HG03558 (cell line): ENCODE measurements around the gene SKIL.
"Not testable (repeated sequence)": the region's sequence is repeated elsewhere in the genome, so short reads cannot be mapped to it uniquely, and the experiment has no call there.

Source experiments
- ATAC-seq: cut with Tn5 transposase; IDR thresholded peaks from one replicate; pipeline ENCODE4 v1.9.1; 2021; ENCODE audit warnings: moderate number of reproducible peaks; ENCODE audit not compliant: unreplicated experiment; ENCODE audit errors: extremely low read depth

SKIL gene, protein sequence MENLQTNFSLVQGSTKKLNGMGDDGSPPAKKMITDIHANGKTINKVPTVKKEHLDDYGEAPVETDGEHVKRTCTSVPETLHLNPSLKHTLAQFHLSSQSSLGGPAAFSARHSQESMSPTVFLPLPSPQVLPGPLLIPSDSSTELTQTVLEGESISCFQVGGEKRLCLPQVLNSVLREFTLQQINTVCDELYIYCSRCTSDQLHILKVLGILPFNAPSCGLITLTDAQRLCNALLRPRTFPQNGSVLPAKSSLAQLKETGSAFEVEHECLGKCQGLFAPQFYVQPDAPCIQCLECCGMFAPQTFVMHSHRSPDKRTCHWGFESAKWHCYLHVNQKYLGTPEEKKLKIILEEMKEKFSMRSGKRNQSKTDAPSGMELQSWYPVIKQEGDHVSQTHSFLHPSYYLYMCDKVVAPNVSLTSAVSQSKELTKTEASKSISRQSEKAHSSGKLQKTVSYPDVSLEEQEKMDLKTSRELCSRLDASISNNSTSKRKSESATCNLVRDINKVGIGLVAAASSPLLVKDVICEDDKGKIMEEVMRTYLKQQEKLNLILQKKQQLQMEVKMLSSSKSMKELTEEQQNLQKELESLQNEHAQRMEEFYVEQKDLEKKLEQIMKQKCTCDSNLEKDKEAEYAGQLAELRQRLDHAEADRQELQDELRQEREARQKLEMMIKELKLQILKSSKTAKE

DNA sequence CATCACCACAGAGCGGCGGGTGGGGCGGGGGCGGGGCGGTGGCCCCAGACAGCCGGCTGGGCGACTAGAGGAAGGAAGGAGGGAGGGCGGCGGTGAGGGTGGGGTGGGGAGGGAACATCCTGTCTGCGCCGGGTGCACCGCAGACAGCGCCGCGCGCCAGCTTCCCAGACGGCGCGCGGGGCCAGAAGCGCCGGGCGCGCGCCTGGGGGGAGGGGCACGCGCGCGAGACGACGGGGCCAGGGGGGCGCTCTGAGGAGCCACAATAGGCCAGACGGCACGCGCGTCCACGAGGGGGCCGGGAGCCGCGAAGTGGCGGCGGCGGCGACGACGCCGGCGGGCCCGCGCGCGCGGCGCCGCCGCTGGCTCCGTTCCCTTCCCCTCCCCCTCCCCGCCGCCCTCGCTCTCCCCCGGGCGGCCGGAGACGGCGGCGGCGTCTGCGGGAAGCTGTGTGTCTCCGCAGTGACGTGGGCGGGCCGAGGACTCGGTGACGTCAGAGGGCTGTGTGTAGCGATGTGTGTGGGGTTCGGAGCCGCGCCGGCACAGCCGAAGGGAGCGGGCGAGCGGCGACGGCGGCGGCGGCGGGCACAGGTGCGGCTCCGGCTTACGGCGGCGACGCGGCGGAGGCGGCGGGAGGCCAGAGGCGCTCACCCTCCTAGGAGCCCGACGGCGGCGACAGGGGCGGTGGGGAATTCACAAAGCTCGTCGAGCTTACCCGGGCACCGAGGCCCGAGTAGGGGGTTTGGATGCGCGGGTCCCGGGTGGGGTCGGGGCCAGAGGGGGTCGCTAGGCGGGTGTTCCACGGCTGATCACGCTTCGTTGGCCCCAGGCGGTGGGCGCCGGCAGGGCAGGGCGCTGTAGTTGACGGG is at the start of gene SKIL:
Gene SKIL (plus strand): TSS at position 540 of the 866 bp plus-strand sequence. CDS start 2,617 bp downstream, outside the sequence.
- peak; percentile 31 for ATAC-seq

DNA sequence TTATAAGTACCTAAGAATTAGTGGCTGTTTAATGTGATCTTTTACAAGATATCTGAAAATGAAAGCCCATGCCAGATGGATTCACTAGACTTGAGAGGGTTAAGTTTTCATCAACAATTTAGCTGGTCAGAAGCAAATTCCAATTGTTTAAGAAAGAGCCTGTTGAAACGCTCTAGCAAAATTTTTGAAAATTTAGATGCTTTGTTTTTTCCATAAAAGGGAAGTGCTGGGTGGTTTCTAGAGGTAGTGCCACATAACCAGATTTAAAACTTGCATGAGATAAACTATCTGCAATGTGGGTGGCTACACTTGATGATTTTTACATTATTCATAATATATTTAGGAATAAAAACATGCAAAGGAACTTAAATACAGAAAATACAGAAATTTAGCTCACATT is 48.5 kb upstream of the SKIL start:
- no peak for ATAC-seq

DNA sequence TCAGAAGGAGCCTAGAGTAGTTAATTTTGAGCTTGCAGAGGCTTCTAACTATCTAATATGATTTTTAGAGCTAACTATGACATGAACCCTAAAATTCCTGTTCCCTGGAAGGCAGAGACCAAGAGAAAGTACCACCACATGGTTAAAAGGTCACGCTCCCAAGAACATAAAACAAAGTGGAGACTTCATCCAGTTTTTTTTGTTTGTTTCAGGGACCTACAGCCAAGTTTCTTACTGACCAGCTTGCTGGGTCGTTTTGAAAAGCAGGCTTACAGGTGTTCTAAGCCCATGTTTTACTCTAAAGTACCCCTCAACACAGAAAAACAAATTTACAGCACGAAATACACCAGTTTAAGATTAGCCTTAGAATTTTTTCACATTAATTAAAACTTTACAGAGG is 39.6 kb upstream of the SKIL start:
- no peak for ATAC-seq

DNA sequence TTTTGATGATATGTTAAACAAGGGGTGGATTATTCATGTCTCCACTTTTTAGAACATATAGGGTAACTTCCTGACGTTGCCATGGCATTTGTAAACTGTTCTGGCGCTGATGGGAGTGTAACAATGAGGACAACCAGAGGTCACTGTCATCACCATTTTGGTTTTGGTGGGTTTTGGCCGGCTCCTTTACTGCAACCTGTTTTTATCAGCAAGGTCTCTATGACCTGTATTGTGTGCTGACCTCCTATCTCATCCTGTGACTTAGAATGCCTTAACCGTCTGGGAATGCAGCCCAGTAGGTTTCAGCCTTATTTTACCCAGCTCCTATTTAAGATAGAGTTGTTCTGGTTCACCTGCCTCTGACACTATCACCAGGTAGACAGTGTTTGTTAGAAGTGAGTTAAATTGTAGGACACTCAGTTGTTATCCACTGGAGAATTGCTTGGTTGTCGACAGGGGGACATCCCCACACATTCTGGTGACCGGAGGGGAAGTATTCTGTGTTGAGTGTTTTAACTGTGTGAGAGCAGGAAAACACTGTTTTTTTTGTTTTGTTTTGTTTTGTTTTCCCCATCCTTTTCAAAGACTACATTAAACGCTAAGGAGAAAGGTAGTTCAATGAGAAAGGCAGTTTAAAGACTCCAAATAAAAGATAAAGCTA is 36.9 kb upstream of the SKIL start:
- ATAC-seq = no peak

- ATAC-seq = no peak
Measured at GRCh38 chr3:170321321-170322034, 36.0 kb upstream of the SKIL start.

DNA sequence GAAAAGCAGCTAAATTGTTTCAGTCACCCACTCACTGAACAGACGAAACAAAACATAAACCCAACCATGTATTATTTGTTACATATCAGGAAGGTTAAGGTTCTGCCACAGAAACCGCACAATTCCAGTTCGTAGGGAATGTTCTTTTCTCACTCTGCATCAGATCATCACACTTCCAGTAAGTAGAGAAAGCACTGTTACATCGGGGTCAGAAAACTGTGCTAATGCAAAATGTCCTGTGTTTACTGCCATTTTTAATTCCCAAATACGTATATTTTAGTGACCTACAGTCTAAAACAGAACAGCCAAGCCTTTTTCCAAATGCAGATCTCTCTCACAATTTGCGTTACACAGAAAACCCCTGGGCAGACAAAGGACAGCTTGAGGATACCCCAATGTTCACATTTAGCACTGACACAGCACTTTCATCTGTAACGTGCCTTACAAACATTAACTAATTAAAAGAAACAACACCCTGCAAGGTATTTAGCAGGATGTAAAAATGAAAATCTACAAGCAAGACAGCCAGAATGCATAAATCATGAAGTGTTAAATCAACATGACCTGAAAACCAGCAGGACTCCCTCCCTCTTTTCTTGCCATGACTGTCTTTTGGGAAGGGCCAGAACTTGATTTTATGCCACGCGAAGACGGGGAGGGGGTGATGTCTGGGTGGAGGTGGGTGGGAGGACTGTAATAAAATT is 34.8 kb upstream of the SKIL start:
- ATAC-seq = no peak

DNA sequence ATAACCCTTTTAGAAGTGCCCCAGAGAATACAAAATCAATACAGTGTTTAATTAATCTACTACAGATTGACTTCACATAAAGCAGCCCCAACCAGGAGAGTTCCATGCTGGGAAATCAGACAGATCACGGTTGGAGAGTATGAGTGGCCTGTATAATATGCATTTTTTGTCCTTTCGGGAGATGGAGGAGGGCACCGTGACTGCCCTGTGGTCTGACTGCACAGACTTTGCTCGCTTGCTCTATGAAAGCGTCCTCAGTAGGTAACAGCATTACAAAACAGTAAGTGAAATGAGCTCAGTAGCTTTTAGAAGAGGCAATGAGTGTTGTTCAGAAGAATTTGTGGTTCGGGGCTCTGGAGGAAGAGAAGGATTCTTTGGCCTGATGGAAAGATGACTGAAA is 34.2 kb upstream of the SKIL start:
- ATAC-seq = no peak

DNA sequence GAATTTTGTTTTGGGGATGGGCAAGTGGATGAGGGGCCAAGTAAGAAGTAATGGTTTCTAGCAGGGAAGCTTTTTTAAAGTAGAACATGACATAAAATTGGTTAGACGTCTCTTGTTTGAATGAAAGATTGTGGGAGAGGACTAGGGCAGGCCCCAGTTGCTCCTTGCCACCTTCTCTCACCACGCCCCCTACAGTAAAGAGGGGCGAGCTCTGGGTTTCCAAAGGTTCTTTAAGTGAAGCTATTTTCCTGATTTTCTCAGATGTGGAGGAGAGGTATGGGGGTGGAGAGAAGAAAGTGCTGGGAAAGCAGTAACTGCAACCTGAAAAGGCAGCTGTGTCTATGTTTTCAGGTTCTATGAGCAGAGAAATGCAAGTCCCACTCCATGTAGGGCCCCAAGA is 32.6 kb upstream of the SKIL start:
- ATAC-seq = no peak

DNA sequence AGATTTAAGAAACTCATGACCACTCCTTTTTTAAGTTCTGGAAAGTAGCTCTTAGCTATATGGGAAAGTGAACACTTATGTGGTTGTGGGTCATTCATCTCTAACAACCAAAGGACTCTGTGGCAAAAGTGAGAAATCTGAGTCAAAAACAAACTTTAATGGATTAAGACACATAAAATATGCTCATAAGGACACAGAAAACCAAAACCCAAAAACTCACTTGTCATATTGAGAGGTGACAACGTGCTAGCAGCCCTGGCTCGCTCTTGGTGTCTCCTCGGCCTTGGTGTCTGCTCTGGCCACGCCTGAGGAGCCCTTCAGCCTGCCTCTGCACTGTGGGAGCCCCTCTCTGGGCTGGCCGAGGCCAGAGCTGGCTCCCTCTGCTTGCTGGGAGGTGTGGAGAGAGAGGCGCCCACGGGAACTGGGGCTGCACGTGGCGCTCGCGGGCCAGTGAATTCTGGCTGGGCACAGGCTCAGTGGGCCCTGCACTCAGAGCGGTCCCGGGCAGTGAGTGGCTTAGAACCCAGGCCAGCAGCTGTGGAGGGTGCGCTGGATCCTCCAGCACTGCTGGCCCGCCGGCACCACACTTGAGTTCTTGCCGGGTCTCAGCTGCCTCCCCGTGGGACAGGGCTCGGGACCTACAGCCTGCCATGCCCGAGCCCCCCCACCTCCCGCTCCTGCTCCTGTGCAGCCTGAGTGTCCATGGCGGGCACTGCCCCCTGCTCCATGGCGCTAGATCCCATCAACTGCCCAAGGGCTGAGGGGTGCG is 30.3 kb upstream of the SKIL start:
- no peak for ATAC-seq

- not testable (repeated sequence) for ATAC-seq
Measured at GRCh38 chr3:170327868-170328548, 29.5 kb upstream of the SKIL start.

DNA sequence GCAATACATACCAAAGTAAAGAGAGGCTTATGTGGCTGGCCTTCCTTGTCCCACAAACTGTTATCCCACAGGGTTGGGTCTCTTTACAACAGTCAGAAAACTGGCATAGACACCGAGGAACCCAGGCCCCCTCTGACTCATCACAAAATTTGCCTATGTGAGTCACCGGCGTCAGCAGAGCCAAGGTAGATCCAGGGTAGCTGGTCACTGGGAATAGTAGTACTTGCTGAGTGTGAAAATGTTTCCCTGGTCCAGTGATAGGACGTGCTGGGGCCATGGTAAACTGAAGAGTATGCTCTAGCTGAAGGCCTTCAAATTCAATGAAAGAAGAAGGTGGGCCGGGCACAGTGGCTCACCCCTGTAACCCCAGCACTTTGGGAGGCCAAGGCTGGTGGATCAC is 27.1 kb upstream of the SKIL start:
- no peak for ATAC-seq

DNA sequence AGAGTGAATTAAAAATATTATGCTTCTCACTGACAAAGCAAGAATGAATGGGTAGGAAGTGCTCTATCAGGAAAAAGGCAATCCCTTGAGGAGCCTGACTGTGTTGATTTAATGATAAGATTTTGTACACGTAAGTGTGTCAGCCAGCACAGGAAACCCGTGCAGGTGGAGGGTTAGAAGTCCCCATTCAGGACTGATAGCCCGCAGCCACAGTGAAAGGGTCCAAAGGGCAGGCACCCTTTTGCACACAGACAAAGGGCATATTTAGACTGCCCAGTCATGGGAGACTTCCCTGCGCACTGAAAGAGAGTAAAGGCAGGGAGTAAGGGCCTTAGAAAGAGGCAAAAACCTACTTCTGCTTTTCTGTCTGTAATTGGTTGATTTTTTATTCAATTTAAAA is 26.4 kb upstream of the SKIL start:
- no peak for ATAC-seq

GRCh38 chr3:170337420-170337819 is 20.1 kb upstream of the SKIL start:
- no peak for ATAC-seq

GRCh38 chr3:170338690-170339340 is 18.7 kb upstream of the SKIL start:
- no peak for ATAC-seq

- not testable (repeated sequence) for ATAC-seq
Measured at GRCh38 chr3:170342273-170342672, 15.2 kb upstream of the SKIL start.

DNA sequence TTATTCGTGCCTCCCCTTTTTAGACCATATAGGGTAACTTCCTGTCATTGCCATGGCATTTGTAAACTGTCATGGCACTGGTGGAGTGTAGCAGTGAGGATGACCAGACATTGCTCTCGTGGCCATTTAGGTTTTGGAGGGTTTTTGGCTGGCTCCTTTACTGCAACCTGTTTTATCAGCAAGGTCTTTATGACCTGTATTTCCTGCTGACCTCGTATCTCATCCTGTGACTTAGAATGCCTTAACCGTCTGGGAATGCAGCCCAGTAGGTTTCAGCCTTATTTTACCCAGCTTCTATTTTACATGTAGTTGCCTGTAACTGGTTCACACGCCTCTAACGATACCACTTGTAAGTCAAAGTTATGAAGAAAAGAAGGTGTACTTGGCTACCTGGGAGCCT is 13.7 kb upstream of the SKIL start:
- not testable (repeated sequence) for ATAC-seq

DNA sequence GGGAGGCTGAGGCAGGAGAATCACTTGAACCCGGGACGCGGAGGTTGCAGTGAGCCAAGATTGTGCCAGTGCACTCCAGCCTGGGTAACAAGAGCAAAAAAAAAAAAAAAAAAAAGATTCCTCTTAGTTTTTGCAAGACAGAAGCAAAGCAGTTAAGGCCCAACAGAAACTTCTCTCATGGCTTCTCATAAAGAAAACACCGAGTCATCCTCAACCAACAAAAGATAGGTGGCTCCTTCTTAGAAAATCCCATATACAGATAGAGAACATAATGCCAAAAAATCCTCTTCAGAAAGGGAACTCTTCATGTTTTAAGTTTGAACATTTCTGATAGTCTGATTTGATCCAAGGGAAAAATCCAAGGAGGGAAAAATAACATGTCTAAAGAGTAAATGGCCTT is 12.5 kb upstream of the SKIL start:
- no peak for ATAC-seq
